Measurements from ENCODE around the gene DNAAF2.

DNAAF2 gene

DNA sequence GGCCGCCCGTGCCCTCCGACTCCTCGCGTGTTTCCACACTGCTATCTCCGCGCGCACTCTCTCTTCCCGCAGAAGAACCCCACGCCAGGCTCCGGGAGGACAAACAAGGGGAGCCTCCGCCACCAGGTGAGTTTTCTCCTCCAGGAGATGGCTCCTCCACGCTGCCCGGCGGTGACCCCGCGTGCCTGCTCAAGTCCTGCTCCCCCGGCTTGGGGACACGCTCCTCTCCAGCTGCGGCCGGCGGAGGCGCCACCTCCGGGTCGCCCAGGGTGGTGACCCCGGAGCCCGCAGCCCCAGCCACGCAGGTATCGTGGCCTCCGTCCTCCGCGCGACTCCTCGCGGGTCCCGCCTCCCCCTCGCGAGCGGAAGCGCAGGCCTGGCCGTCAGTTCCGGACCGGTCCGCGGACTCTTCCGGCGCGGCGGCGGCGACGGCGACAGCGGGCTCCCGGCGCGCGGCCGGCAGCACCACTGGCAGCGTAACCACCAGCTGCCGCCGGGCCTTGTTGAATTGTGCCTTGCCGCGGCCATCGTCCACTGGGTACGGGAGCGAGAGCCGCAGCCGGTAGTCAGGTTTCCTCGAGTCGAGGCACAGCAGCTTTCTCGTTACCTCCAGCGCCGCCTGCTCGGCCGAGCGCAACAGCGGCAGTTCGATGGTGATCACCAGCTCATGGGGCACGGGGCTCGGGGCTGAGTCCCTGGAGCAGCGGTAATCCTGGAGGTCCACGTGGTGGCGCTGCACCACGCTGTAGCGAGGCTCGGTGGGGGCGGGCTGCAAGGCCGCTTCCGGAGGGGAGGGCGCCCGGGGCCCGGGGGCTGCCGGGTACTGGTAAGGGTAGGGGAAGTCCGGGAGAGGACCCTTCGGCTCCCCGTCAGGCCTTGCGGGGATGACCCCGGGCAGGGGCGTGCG lies 1.2 kb downstream of the DNAAF2 start:
- Histone ChIP-seq H3K27ac (peak overlapping the region; percentile 87), H3K9ac (ENCODE audit: insufficient read length) (peak overlapping the region; percentile 90), H3K4me3 (peak overlapping the region; percentile 83), H3K9me3 (ENCODE audit: low read depth, low read length) (no peaks in the 10 kb centered on the region), H3K36me3 (ENCODE audit: insufficient read depth, low read length) (no peaks in the 10 kb centered on the region)
- TF ChIP-seq EZH2 (IDR thresholded peaks at IDR 0.05) (no peak), POLR2AphosphoS5 (IDR thresholded peaks at IDR 0.05; ENCODE audit: borderline replicate concordance, low read depth, low read length) (peak; percentile 84), FOXP2 (optimal IDR thresholded peaks at IDR 0.05; ENCODE audit: control extremely low read depth, extremely low read length, insufficient read depth) (peak; percentile 50)
- DNase-seq (ENCODE audit: low read depth, low spot score): peak; percentile 75

DNA sequence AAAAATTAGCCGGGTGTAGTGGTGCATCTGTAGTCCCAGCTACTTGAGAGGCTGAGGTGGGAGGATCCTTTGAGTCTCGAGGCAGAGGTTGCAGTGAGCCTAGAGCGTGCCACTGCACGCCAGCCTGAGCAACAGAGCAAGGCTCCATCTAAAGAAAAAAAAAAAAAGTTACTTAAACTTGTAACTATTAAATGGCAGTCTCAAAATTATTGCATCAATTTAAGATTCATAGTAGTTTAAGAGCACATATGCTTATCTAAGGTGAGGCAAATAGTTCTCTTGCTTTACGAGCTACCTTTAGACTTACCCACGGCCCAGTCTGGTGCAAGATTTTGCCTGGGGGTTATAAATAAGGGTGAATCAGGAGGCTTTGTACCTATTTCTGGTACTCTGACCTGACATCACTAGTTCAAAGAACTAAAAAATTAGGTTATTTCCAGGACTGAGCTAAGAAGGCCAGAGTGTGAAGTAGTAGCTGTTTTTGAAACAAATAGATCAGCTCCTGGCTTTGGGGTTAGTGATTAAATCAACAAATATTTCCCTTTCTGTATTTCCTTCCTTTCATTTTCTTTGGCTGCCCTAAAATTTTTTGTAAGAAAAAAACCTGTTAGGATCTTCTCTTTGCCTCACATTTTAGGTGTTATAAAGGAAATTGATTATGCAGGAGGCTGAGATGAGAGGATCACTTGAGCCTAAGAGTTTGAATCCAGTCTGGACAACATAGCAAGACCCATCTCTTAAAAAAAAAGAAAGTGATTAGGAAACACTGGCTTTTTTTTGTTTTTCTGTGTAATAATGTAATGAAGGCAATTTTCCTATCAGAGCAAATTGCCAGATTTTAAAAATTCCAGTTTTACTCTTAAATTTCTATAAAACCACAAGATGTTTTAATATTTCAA lies 10.9 kb downstream of the DNAAF2 start:
- no peak for TF ChIP-seq EZH2 (IDR thresholded peaks at IDR 0.05)
- TF ChIP-seq FOXP2 (optimal IDR thresholded peaks at IDR 0.05; ENCODE audit: control extremely low read depth, extremely low read length, insufficient read depth): no peak
- TF ChIP-seq POLR2AphosphoS5 (IDR thresholded peaks at IDR 0.05; ENCODE audit: borderline replicate concordance, low read depth, low read length): no peak
- H3K27ac ChIP-seq: peak overlapping the region; percentile 91
- peak overlapping the region; percentile 92 for H3K4me3 ChIP-seq
- no peak for DNase-seq (ENCODE audit: low read depth, low spot score)
- H3K9ac ChIP-seq (ENCODE audit: insufficient read length): peak overlapping the region; percentile 7
- no peaks in the 10 kb centered on the region for H3K9me3 ChIP-seq (ENCODE audit: low read depth, low read length)
- peaks cover under 1% of the 10 kb centered on the region for H3K36me3 ChIP-seq (ENCODE audit: insufficient read depth, low read length)

DNA sequence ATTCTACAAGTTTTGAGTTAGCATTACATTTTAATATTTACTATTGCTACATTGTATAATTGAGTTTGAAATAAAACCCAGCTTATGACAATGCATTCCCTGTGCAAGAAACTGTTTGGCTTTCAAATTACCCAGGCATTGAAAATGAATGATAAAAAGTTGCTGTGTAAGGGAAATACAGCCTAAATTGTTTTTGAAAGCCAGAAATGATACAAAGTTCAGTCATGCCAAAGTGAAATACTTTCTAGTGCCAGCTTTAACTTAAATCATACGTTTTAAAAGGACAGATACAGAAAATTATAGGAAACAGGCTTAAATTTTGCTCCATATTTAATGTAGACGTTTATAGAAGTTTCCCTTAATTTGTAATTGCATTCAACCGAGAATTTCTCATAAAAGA lies 11.7 kb downstream of the DNAAF2 start:
- Histone ChIP-seq H3K9ac (ENCODE audit: insufficient read length) (peak overlapping the region; percentile 93), H3K9me3 (ENCODE audit: low read depth, low read length) (no peaks in the 10 kb centered on the region), H3K36me3 (ENCODE audit: insufficient read depth, low read length) (peaks cover 9% of the 10 kb centered on the region), H3K27ac (peak overlapping the region; percentile 91), H3K4me3 (peak overlapping the region; percentile 92)
- TF ChIP-seq FOXP2 (optimal IDR thresholded peaks at IDR 0.05; ENCODE audit: control extremely low read depth, extremely low read length, insufficient read depth) (no peak), EZH2 (IDR thresholded peaks at IDR 0.05) (no peak), POLR2AphosphoS5 (IDR thresholded peaks at IDR 0.05; ENCODE audit: borderline replicate concordance, low read depth, low read length) (no peak)
- DNase-seq (ENCODE audit: low read depth, low spot score): no peak

- Histone ChIP-seq H3K9ac (ENCODE audit: insufficient read length) (peak overlapping the region; percentile 93), H3K9me3 (ENCODE audit: low read depth, low read length) (no peaks in the 10 kb centered on the region), H3K4me3 (peak overlapping the region; percentile 92), H3K36me3 (ENCODE audit: insufficient read depth, low read length) (peaks cover 21% of the 10 kb centered on the region), H3K27ac (peak overlapping the region; percentile 91)
- TF ChIP-seq EZH2 (IDR thresholded peaks at IDR 0.05) (no peak), FOXP2 (optimal IDR thresholded peaks at IDR 0.05; ENCODE audit: control extremely low read depth, extremely low read length, insufficient read depth) (no peak), POLR2AphosphoS5 (IDR thresholded peaks at IDR 0.05; ENCODE audit: borderline replicate concordance, low read depth, low read length) (0 out of 2 replicates have a peak, but pooled peaks have one; percentile 14)
- DNase-seq (ENCODE audit: low read depth, low spot score): no peak
Observed at GRCh38 chr14:49622022-49622607, 12.9 kb downstream of the DNAAF2 start.

GRCh38 chr14:49621114-49621881 lies 13.7 kb downstream of the DNAAF2 start:
- no peak for DNase-seq (ENCODE audit: low read depth, low spot score)
- H3K27ac ChIP-seq: no peak overlapping the region
- no peak for TF ChIP-seq FOXP2 (optimal IDR thresholded peaks at IDR 0.05; ENCODE audit: control extremely low read depth, extremely low read length, insufficient read depth)
- TF ChIP-seq POLR2AphosphoS5 (IDR thresholded peaks at IDR 0.05; ENCODE audit: borderline replicate concordance, low read depth, low read length): no peak

GRCh38 chr14:49620182-49621113 lies 14.6 kb downstream of the DNAAF2 start, which contains the start of the genes MGAT2 and RPL36AL:
TSS of gene MGAT2 (plus strand) at chr14:49620799. CDS start at chr14:49621269, 470 bp downstream.
TSS of gene RPL36AL (minus strand) at chr14:49620626. CDS start at chr14:49619104, 1,522 bp downstream.
- DNase-seq (ENCODE audit: low read depth, low spot score): peak; percentile 85
- peaks cover 31% of the 10 kb centered on the region for H3K36me3 ChIP-seq (ENCODE audit: insufficient read depth, low read length)
- no peaks in the 10 kb centered on the region for H3K9me3 ChIP-seq (ENCODE audit: low read depth, low read length)
- H3K4me3 ChIP-seq: peak within 1 kb of the TSS; percentile 92
- peak within 1 kb of the TSS; percentile 93 for H3K9ac ChIP-seq (ENCODE audit: insufficient read length)
- H3K27ac ChIP-seq: peak within 1 kb of the TSS; percentile 89
- peak; percentile 98 for TF ChIP-seq POLR2AphosphoS5 (IDR thresholded peaks at IDR 0.05; ENCODE audit: borderline replicate concordance, low read depth, low read length)
- no peak for TF ChIP-seq EZH2 (IDR thresholded peaks at IDR 0.05)

More at GRCh38 chr14:49621114-49621881, 13.7 kb downstream of the DNAAF2 start:
- Histone ChIP-seq H3K9me3 (ENCODE audit: low read depth, low read length) (no peaks in the 10 kb centered on the region), H3K4me3 (peak overlapping the region; percentile 92), H3K9ac (ENCODE audit: insufficient read length) (peak overlapping the region; percentile 93), H3K36me3 (ENCODE audit: insufficient read depth, low read length) (peaks cover 26% of the 10 kb centered on the region)
